Islet precursor cell (in vitro differentiated cells): ENCODE data around the gene MYH13.
A peak's percentile ranks its signal among the peaks of the same experiment; 100 is the strongest.
"Not testable (repeated sequence)": the region's sequence is repeated elsewhere in the genome, so short reads cannot be mapped to it uniquely, and the experiment has no call there.

Experiments
- DNase-seq: peaks from one replicate; pipeline ENCODE4 v3.0.0-alpha.2; 2018

The MYH13 gene

DNA sequence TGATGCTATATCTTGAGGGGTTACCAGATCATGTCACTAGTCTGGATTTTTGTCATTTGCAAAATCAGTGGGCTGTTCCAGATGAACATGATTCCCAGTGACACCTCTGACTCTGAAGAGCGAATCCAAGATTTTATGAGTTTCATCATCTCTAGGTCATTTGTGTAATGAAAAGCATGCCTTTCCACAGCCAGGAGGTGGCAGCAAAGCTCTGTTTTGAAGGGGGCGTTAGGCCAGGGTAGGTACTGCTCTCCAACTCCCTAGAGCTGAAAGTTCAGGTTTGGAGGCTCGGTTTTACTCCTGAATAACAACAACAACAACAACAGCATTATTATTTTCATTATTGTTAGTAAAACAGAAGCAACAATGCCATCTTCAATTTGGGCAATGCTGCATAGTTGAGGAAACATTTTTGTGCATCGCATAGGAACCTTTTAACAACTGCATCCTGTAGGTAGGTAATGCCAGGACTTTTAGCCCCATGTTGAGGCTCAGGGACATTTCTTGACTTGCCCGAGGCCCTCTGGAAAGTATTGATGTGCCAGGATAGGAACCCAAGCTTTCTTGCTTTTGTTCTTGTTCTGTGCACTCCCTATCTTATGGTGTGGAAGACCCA lies 77.0 kb downstream of the MYH13 start:
- DNase-seq, result peak; percentile 88

DNA sequence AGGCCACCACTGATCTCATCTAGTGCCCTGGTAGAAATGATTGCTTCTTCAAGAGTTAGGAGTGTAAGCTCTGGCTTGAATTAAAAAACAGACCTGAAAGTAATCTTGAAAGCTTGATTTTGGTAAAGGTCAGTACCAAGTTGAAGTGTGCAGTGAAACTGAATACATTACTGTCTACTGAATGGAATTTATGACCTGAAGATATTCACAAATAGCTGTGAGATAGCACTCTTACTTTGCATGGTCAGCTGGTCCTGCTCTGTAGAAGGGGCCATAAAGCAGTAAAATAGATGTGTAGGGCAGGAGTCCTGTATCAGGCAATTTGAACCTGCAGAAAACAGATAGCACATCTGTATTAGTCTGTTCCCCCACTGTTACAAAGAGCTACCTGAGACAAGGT lies 78.6 kb downstream of the MYH13 start:
- no peak for DNase-seq

DNA sequence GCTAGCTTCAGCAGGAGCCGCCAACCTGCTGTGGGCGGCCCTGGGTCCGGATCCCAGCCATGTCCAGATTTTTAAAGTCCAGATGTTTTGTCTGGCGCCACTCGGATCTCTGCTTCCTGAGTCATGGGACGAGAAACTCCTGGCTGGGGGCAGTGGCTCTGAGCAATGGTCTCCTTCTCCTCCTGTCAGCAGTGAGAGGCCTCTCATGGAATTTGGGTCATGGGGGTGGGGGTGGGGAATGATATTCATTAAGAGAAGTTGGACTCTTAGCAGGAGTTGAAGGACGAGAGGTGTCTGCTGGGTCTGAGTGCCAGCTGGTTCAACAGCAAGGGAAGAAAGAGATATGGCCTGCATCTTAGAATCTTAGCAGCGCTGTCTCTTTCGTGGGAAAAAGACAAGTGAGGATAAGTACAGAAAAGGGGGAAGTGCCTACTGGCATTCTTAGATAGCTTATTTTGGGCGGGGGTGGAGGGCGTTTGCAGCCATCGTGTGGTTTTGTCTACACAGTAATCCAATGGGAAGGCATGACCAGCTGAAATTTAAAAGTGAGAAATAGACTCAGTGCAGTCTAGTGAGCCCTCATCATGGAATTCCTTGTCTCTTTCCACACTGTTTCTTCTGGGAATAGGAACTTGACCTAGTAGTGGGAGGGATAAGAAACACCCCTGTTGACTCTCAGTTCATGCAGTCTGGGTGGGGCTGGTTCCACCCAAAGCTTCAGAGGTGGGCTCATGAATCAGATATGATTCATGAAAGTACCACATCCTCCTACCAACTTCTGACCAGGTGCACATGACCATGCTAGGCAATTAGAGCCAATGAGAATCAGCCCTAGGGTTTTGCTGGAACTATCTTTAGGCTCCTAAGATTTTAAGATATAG lies 80.5 kb downstream of the MYH13 start:
- peak; percentile 88 for DNase-seq

DNA sequence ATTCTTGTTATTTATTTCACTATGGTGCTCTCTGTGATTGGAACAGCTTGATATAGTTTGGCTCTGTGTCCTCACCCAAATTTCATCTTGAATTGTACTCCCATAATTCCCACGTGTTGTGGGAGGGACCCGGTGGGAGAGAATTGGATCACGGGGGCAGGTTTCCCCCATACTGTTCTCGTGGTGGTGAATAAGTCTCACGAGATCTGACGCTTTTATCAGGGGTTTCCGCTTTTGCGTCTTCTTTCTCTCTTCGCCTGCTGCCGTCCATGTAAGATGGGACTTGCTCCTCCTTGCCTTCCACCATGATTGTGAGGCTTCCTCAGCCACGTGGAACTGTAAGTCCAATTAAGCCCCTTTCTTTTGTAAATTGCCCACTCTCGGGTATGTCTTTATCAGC lies 81.2 kb downstream of the MYH13 start:
- not testable (repeated sequence) for DNase-seq

DNA sequence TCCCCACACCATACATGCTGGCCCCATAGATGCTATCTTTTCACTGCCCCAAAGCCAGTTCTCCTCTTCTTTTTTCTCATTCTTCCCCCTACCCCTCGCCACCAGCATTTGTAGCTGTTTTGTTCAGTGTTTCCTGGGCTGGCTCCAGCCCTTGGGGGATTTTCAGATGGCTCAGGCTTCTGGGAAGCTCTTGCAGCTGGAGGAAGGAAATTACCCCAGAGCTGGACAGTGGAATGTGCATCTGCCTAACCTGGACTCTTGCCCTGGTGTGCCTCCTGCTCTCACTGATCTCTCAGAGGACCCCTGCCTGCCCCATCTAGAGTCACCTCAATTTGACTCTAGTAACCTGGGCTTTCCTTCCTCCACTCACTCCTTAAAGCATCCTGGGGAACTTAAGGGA lies 82.8 kb downstream of the MYH13 start:
- DNase-seq, result peak; percentile 72

DNA sequence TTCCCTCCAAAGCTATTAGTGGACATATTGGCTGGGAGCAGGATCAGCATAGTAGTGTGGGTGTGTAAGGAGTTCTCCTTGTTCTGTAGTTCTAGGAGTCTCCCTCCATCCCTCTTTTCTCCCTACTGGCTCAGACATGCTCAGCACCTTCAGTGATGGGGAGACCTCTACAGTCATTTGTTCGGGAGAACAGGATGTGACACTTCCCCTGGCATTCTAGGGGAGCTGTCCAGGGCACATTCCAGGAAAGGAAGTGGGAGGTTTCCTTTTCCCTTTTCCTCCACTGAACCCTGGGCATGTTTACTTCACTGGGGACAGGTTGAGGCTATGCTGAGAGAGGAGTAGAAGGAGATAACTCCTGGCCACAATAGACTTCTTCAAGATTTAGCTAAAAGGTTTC lies 86.5 kb downstream of the MYH13 start:
- DNase-seq, result no peak

DNA sequence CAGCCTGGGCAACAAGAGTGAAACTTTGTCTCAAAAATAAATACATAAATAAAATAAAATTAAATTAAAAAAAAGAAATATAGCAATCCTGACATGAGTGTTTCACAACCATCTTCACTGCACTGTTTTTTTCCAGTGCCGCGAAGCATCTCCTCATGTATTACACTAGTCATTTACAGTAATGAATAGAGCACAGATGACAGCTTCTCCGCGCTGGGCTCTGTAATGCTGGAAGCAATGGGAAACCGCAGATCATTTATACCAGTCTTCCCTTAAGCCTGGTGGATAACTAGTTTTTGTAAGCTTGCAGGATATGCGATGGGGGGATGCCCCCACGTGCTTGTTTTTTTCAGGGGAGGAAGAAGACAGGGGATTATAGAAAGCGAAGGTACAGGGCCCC lies 86.9 kb downstream of the MYH13 start:
- DNase-seq, result no peak

DNA sequence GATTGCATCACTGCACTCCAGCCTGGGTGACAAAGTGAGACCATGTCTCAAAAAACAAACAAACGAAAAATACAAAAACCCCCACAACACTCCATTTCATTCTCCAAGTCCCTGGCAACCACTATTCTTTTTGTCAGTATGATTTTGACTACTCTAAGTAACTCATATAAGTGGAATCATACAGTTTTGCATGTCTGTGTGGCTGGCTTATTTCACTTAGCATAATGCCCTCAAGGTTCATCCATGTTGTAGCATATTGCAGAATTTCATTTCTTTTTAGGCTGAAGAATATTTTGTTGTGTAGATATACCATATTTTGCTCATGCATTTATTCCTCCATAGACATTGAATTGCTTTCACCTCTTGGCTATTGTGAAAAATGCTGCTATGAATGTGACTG lies 92.7 kb downstream of the MYH13 start:
- no peak for DNase-seq

DNA sequence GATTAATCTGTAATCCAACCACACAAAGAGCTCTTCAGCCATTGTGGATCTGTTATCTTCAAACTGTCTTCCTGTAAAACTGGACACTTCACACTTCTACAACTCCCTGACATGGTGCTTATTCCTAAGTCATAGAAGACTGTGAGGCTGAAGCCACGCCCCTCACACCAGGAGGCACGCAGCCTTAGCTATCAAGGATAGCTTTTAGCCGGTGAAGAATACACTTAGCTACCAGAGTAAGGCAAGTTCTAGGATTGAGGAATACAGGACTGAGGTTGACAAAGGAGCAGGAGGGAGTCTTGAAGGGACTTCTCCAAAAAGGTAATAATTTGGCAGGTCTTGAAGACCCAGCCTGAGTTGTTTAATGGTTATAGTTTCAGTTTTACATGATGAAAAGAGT lies 94.6 kb downstream of the MYH13 start:
- DNase-seq, result no peak

DNA sequence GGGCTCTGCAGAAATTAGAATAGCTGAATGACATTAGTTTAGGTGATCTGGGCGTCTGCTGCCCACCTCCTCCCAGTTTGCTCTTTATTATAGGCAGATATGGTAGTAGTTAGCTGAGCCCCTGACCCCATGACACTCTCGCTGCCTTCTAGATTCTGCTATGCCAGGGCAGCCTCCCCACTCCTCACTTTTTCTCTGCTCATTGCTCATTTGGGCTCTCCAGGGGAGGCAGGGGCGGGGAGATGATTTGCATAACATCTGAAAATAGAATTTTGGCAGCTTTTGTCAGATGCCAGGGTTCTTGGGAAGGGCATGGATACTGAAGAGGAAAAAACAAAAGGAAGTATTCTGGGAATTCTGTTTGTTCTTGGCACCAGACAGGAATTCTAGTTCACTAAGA lies 96.4 kb downstream of the MYH13 start:
- no peak for DNase-seq

DNA sequence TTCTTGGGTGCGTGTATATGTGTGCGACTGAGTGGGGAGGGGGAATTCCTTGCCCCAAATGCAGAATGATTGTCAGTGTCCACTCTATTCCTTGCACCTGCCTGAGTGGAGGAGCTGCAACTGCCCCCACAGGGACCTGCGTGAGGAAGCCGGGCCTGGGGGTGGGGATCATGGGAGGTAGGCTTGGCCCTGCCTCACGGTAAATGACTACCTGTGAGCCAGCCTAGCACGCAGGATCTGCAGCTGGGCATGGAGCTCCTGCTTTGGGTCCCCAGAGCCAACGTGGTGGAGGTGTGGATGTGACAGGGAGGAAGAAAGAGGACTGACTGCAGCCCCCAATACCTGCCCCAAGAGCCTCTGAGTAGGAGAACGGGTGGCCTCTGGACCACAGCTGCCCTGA lies 97.4 kb downstream of the MYH13 start:
- no peak for DNase-seq

DNA sequence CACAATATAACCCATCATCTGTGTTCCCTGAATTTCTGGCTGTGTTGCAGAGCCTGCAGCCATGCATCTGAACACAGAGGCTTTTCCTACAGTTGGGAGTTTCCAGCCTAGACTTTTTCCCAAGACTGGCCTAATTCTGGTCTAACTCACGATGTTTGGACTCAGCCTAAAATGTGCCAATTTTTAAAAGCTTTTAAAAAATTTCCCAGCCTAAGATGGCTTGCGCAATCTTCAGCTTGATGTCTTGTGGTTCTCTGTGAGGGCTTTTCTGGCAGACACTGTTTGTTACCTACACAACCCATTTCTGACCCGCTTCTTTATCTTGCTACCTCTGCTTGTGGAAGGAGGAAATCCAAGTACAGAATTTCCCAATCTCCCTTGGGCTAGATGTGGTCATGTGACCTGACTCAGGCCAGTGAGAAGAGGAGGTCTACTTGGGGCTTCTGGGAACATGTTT lies 101.7 kb downstream of the MYH13 start:
- no peak for DNase-seq

DNA sequence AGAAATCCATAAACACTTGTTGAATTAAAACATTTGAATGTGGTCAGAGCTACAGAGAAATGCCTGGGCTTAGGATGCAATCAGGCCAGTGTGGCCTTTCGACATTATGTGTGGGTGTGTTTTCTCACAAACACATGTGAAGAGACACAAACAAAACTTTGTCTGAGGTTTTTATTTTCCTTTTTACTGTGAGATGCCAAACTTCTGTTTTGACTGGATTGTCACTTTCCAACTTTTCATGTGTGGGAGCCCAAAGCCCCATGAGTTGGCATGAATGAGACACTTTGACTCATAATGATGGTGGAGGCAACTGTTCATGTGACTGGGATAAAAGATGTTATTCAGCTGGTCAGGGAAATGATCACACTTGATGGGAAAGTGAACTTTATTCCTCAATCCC lies 102.5 kb downstream of the MYH13 start:
- DNase-seq, result no peak

DNA sequence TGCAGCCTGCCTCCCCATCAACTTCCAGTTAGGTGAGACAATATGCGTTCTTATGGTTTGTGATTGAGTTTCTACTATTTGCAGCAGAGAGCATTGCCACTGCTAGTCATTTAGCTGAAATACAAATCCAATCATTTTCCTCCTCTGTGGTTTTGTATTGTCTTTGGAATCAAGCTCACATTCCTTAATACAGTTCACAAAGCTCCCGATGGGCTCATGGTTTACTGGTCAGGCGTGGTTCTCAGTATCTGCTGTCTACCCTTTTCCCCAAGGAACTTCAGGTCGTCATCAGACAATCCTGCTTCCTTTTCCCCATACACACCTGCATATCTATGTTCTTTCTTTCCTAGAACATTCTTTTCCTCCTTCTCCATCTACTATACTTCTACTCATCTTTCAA lies 104.8 kb downstream of the MYH13 start:
- no peak for DNase-seq

DNA sequence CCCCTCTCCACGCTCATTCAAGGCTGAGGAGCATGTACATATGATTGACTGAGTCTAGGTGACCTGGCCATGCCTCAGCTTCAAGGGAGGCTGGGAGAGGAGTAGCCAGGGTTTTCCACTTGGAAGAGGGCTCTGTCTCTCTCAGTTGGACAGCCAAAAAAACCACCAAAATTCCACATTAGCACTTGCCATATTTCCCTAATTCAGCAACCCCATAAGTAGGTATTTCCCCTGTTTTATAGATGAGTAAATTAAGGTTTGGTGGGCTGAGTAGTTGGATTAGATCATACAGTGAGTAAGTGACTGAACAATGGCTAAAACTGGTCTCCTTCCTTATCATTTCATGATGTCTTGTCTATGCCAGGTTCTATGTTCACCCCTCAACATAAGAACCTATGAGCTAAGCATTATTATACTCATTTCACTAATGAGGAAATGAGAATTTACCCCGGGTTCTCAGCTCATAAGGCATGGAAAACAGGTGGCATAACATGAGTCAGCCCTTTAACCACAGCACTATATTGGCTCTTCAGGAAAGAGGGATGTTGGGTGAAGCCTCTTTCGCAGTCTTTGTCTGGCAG lies 106.4 kb downstream of the MYH13 start:
- DNase-seq, result no peak

DNA sequence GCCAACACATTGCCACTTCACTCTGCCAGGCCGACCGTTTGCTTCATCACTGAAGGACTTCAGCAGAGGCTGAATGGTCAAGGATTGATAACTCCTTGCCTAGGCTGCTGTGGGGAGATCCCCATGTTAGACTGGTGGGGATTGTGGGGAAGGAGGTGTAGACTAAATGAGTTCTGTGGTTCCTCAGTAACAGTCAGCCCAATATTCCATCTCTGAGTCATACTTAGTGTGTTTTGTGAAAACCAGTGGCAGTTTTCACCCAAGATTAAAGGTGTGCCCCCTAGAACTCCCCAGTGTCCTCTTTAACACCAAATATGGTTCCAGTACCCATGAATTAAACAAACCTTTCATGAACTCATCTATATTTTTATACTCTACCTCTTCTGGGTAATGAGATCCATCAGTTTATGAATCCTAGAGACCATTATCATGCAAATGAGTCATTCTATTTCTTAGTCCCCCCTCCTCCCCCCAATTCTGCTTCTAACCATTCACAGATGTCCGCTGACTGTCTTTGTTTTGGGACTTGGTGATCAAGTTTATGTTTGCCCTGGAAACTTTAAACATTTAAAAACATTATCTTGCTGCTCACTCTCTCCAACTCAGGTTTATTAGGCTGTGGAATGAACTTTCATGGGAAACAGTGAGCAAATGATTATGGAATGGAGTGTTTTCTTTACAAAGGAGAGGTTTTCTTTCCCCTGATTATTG lies 107.6 kb downstream of the MYH13 start:
- DNase-seq, result no peak

DNA sequence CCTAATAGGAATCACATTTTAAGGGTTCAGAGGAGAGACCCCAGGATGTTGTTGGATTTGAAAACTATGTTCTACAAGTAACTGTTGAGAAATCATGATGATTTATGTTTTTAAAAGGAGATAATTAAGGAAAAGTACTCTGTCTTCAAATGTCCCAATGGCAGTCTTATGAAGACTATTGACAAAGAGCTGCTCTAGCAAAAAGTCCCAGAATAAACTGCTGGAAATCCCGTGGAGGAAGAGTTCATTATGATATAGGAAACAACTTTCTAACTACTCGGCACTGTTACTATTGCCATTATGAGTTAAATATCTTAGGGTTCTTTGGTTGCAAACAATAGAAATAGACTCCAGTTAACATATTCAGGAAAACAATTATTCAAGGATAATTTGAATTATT lies 108.8 kb downstream of the MYH13 start:
- no peak for DNase-seq

DNA sequence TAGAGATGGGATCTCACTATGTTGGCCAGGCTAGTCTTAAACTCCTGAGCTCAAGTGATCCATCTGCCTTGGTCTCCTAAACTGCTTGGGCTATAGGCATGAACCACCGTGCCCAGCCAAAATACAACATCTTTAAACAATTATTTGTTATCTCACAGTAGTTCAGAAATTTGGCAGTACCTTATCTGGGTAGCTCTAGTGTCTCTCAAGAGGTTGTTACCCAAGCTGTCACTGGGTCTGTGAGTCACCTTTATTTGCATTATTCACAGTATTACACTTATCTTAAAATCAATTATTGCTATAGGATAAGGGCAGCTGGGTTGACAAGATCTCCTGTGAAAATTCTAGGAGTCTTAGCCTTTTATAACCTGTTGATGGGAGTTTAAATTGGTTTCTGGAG lies 110.4 kb downstream of the MYH13 start:
- DNase-seq, result no peak

DNA sequence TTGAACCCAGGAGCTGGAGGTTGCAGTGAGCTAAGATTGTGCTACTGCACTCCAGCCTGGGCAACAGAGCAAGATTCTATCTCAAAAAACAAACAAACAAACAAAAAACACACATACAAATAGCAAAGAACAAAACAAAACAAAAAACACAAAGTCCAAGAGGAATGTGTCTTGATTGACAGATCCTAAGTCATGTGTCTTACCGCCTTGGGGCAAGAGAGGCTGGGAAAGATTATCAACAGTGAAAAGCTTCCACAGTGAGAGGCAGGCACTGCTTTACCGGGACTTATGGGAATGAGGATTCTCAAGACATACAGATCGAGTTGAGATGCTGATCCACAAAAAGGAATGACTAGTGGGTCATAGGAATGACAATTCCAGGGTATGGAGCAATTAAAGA lies 111.7 kb downstream of the MYH13 start:
- peak; percentile 83 for DNase-seq

DNA sequence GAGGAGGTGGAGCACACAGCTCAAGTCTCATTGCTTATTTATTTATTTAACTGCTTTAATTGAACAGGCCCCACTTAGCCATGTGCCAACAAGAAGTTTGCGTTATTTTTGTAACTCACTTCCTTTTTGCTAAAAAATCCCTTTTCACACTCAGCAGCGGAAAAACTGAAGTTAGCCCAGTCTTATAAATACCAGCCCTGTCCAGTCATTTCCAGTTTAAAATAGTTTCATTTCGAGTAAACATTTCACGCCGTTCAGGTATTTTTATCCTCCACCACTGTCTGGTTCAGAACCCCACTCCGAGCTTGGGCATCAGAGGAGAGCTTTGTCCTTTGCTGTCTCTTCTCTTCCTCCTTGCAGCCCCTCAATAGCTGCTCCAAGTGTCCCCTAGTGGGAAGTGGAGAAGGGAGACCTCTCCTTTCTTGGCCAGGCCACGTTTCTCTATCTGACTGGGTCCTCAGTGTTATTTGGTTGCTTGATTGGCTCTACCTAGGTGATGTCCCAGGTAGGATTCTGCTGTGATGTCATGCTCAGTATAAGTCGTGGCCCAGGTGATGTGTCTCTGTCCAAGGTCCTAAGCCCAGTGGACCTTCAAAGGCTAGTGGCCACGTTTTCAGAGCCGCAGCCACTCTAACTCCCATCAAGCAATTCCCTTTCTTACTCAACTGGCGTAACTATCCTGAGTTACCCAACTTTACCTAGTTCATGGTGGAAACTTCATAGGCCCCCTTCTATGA lies 121.4 kb downstream of the MYH13 start:
- peak; percentile 63 for DNase-seq
